GM20000 (cell line): ENCODE results near the gene NUP133.

Experiments used
- DNase-seq: peaks from one replicate; pipeline ENCODE4 v3.0.0; 2012; ENCODE audit warnings: low spot score
- TF ChIP-seq, protein P1 (sequence below): IDR thresholded peaks from 2 replicates; pipeline ENCODE4 v1.5.1; 2012; ENCODE audit warnings: mild to moderate bottlenecking, control low read depth; ENCODE audit errors: extremely low read depth, missing control alignments

NUP133 gene

DNA sequence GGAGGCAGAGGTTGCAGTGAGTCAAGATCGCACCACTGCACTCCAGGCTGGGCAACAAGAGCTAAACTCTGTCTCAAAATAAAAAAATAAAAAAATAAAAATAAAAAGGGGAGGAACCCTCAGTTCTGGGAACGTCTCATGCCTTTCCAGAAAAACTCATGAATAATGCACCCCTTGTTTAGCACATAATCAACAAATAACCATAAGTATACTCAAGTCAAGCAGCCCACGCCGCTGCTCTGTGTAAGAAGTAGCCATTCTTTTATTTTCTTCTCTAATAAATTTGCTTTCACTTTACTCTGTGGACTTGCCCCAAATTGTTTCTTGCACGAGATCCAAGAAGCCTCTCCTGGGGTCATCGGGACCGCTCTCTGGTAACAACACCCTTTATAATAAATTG lies 59.8 kb downstream of the NUP133 start:
- DNase-seq: no peak

DNA sequence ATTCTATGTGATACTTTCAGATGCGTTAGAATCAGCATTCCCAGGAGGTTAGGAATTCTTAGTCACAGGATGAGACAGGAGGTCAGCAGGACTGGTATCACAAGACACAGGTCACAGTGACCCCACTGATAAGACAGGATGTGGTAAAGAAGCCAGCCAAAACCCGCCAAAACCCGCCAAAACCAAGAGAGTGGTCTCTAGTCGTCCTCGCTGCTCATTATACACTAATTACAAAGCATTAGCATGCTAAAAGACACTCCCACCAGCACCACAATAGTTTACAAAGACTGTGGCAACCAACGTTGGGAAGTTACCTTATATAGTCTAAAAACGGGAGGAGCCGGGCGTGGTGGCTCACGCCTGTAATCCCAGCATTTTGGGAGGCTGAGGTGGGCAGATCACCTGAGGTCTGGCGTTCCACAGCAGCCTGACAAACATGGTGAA lies 60.3 kb downstream of the NUP133 start:
- no peak for DNase-seq
- TF ChIP-seq, protein P1, sequence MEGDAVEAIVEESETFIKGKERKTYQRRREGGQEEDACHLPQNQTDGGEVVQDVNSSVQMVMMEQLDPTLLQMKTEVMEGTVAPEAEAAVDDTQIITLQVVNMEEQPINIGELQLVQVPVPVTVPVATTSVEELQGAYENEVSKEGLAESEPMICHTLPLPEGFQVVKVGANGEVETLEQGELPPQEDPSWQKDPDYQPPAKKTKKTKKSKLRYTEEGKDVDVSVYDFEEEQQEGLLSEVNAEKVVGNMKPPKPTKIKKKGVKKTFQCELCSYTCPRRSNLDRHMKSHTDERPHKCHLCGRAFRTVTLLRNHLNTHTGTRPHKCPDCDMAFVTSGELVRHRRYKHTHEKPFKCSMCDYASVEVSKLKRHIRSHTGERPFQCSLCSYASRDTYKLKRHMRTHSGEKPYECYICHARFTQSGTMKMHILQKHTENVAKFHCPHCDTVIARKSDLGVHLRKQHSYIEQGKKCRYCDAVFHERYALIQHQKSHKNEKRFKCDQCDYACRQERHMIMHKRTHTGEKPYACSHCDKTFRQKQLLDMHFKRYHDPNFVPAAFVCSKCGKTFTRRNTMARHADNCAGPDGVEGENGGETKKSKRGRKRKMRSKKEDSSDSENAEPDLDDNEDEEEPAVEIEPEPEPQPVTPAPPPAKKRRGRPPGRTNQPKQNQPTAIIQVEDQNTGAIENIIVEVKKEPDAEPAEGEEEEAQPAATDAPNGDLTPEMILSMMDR: no peak

More for the DNA sequence above, 59.8 kb downstream of the NUP133 start:
- TF ChIP-seq, protein P1: no peak

DNA sequence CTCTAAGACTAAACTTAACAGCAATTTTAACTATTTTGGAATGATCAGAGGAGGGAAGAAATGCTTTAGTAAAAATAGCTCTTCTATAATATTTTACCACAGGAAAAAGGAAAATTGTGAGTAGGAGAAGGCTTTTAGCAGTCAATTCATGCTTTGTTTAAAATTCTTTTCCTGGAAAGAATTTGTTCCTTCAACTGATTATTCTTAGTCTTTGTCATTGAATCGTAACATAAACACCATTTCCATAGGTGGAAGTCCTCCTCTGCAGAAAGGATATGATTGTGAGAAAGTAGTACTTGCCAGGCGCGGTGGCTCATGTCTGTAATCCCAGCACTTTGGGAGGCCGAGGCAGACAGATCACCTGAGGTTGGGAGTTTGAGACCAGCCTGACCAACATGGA lies 62.3 kb downstream of the NUP133 start:
- TF ChIP-seq, protein P1: no peak
- DNase-seq: no peak

DNA sequence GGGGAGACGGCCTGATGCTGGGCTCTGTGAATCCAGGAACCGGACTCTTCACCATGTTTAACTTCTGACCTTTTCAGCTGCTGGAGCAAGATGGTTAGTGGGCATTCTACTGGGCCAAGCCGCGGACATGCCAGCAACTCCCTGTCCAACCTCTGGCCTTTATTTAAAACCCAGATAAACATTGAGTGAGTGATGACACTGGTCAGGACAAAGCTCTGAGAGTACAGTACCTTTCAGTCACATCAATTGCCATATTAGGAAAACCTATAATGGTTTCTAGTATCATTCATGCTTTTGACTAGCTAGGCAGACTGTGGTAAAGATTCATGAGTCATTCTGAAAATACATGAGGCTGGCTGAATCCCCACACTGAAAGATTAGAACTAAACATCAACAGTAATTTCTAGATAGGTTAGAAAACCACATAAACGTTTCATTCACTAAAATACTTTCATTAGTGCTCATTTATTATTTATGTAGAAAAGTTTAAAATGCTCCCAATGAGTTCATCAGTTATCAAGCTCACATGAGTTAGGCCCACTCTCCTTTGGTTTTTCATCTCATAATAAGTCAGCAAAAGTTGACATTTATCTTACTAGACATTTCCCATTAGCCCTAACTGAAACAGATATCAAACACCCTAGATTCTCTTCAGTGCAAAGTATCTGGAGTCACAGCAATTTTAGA lies 67.1 kb downstream of the NUP133 start:
- TF ChIP-seq, protein P1: no peak

DNA sequence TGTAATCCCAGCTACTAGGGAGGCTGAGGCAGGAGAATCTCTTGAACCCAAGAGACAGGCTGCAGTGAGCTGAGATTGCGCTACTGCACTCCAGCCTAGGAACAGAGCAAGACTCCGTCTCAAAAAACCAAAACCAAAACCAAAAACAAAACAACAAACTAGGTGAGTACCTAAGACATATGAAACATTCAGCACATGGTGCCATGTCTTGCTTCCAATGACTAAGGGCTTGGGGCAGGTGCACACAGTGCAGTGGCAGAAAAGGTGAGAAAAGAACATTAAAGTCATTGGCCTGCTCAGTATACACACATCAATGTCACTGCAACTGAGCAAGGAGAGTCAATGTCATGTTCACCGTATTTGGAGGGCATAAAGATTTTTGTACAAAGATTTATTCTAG lies 70.1 kb downstream of the NUP133 start:
- TF ChIP-seq, protein P1: no peak
- no peak for DNase-seq

More for the DNA sequence above, 67.1 kb downstream of the NUP133 start:
- DNase-seq: peak; percentile 84

DNA sequence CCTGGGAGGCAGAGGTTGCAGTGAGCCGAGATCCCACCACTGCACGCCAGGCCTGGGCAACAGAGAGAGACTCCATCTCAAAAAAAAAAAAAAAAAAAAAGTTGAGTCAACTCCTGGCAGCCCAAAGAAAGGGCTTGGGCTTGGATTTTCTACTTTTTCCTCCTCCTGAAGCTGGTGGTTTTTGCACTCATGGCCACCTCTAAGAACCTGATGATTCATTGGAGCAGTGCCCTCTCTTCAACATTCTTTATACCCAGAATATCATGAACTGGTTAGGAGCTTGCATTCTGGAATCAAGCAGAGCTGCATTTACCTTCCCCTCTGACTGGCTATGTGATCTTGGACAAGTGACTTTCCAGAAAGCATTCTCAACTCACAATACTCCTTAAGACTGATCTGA lies 70.7 kb downstream of the NUP133 start:
- TF ChIP-seq, protein P1: no peak
- DNase-seq: no peak

DNA sequence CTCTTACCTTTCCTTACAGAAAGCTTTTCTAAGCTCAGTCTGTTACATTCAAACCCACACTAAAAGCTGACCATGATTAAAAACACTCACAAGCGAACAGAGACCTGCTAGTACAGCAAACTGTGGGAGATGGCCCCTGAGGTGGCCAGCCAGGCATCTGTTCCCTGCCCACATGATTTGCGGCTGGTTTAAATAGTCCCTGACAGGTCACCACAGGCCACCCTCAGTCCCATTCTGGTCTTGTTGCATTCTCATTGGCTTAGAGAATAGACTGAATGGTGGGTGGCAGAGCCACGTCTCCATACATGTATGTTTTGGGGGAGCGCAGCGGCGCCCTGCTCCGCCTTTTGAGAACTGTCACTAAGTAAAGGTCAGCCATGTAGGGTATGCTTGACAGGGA lies 71.9 kb downstream of the NUP133 start:
- TF ChIP-seq, protein P1: no peak
- DNase-seq: no peak
